Spleen (tissue), 11 donors: ENCODE results near the gene RAE1. TPM values are rescaled to one million over a fixed set of nuclear protein-coding genes. Genes with fewer than 3 reads are reported as not detected.

ENCODE experiments used
- DNase-seq: peaks from one replicate; pipeline ENCODE4 v3.0.0-alpha.2; 2020
- H3K27ac ChIP-seq, 8 donors: fragments of 200-600 bp; sonication (generic) in 7 of 8; 1 replicate in 4 of 8; 2 replicates in 4 of 8; pipeline versions ENCODE4 v1.5.0 to v1.8.0; 2016 to 2021; ENCODE audit warnings: inconsistent platforms in 4 of 8, mild to moderate bottlenecking in 4 of 8, moderate library complexity in 1 of 8
- H3K27me3 ChIP-seq, 7 donors: fragments of 200-600 bp; sonication (generic) in 6 of 7; replicated peaks in 1 of 7; 1 replicate in 4 of 7; 2 replicates in 3 of 7; pipeline versions ENCODE4 v1.5.0 to v1.8.0; 2016 to 2021; ENCODE audit warnings: inconsistent platforms in 3 of 7, mild to moderate bottlenecking in 1 of 7
- H3K36me3 ChIP-seq, 6 donors: fragments of 200-600 bp; sonication (generic) in 5 of 6; 1 replicate in 4 of 6; 2 replicates in 2 of 6; pipeline versions ENCODE4 v1.5.0 to v1.8.0; 2016 to 2021; ENCODE audit warnings: inconsistent platforms in 2 of 6
- H3K4me1 ChIP-seq, 6 donors: fragments of 200-600 bp; sonication (generic) in 5 of 6; 1 replicate in 3 of 6; 2 replicates in 3 of 6; pipeline versions ENCODE4 v1.5.0 to v1.8.0; 2016 to 2021; ENCODE audit warnings: inconsistent platforms in 3 of 6
- H3K4me3 ChIP-seq, 8 donors: fragments of 200-600 bp; sonication (generic) in 7 of 8; 1 replicate in 4 of 8; 2 replicates in 4 of 8; pipeline versions ENCODE4 v1.5.0 to v1.8.0; 2016 to 2021; ENCODE audit warnings: inconsistent platforms in 4 of 8, mild to moderate bottlenecking in 4 of 8, moderate library complexity in 2 of 8
- H3K9me3 ChIP-seq, 8 donors: fragments of 200-600 bp; sonication (generic) in 7 of 8; 1 replicate in 4 of 8; 2 replicates in 4 of 8; pipeline versions ENCODE4 v1.5.0 to v1.8.0; 2016 to 2021; ENCODE audit warnings: inconsistent platforms in 4 of 8
- POLR2A ChIP-seq, 3 donors: fragments of 450-650 bp; IDR thresholded peaks; one replicate each; pipeline ENCODE4 v1.5.1; 2017; ENCODE audit warnings: antibody characterized with exemption in 3 of 3, mild to moderate bottlenecking in 1 of 3
- POLR2AphosphoS5 ChIP-seq, 3 donors: sonication (generic); formaldehyde crosslinking; IDR thresholded peaks; one replicate each; pipeline ENCODE4 v1.5.1; 2017; ENCODE audit warnings: antibody characterized with exemption in 3 of 3
- WGBS, 5 donors: extraction: QIAGEN DNeasy Blood & Tissue Kit in 3 of 5; methylation state at CpG; one replicate each; pipeline versions ENCODE4 v1.1.5 to v1.1.7; 2013 to 2018; 5-methylcytosine and 5-hydroxymethylcytosine counted together
- intact Hi-C: fragments of 100-400 bp; cut with DNase I; formaldehyde crosslinking; loops from one replicate; pipeline ENCODE4 v1.15.0; 2023; ENCODE audit warnings: low total_unique reads
- polyA plus RNA-seq, 3 donors: library from polyadenylated mRNA; stranded (reverse); fragments of 200-250 nt; gene quantifications; one replicate each; pipeline ENCODE4 v1.2.1, GENCODE V29; 2013
- total RNA-seq, 7 donors: library from RNA; depleted of rRNA in 3 of 7; stranded (reverse); fragments of >200 nt in 3 of 7; fragmentation: NEBNext Ultra II Directional in 4 of 7; extraction: Animal tissue kit (Norgen Biotek cat#: 25700) in 4 of 7; gene quantifications; one replicate each; pipeline versions ENCODE4 v1.1.0 to v1.2.1, GENCODE V29; 2016 to 2021
- TF ChIP-seq, protein P1 (sequence below), 11 experiments: fragments of 200-600 bp in 7 of 11; fragments of 450-650 bp in 4 of 11; sonication (generic) in 4 of 11; IDR thresholded peaks in 8 of 11; conservative IDR thresholded peaks in 3 of 11; 1 replicate in 7 of 11; 2 replicates in 4 of 11; pipeline versions ENCODE4 v1.4.0 to v1.8.0; 2016 to 2021; ENCODE audit warnings: antibody characterized with exemption in 11 of 11, inconsistent platforms in 4 of 11, mild to moderate bottlenecking in 1 of 11
- donor health status: healthy with polysubstance abuse.
- donor health status: DM: no; HTN: no; CAD: no; lungs with moderate emphysema.
- donor health status: DM: no; HTN: no; CAD: no.
- donor health status: Bipolar disorder and iron deficiency.
- donor health status: healthy.
- donor health status: DM: no; HTN: no; CAD: no.
- donor health status: DM: yes; HTN: yes; CAD: no.

The RAE1 gene
- total and polyA plus RNA-seq, 10 donors, result 16.2 to 41.3 (median 23.1) TPM

DNA sequence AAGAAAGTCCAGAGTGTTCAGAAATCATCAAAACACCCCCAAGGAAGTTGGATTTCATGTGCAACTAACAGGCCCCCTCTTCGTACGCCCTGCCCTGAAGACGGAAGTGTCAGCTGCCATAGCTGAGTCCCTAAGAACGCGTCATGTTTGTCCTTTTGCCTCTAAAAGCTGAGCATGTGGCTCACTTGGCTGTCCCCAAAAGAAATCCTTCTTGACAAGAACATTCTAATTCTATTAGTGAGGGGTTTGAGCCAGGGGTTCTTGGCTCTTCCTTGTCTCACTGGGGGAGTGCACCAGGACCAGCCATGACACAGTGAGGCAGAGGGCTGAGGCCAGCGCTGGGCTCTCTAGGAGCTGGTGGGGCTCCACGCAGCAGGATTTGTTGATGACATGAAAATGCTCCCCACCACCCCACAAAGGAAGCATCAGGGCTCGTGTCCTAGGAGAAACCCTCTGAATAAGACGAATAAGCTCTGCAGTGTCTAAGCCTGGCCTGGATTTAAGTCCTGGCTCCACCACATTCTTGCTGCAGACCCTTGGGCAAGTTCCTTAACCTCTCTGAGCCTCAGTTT, 41.4 kb upstream of the RAE1 start:
- TF ChIP-seq POLR2A (IDR thresholded peaks at IDR 0.05) (no peak), POLR2AphosphoS5 (IDR thresholded peaks at IDR 0.05) (no peak)
- TF ChIP-seq, protein P1, sequence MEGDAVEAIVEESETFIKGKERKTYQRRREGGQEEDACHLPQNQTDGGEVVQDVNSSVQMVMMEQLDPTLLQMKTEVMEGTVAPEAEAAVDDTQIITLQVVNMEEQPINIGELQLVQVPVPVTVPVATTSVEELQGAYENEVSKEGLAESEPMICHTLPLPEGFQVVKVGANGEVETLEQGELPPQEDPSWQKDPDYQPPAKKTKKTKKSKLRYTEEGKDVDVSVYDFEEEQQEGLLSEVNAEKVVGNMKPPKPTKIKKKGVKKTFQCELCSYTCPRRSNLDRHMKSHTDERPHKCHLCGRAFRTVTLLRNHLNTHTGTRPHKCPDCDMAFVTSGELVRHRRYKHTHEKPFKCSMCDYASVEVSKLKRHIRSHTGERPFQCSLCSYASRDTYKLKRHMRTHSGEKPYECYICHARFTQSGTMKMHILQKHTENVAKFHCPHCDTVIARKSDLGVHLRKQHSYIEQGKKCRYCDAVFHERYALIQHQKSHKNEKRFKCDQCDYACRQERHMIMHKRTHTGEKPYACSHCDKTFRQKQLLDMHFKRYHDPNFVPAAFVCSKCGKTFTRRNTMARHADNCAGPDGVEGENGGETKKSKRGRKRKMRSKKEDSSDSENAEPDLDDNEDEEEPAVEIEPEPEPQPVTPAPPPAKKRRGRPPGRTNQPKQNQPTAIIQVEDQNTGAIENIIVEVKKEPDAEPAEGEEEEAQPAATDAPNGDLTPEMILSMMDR (IDR thresholded peaks at IDR 0.05 in 8 of 11, conservative IDR thresholded peaks at IDR 0.05 in 3 of 11), result no peak
- WGBS, 5 donors, result 63 to 81% (median 71%) methylated on average over 7 to 9 of the region's 9 CpGs
- no peak overlapping the region for H3K27ac ChIP-seq
- no peaks in the 10 kb centered on the region for H3K4me1 ChIP-seq
- H3K36me3 ChIP-seq, result no peaks in the 10 kb centered on the region
- H3K9me3 ChIP-seq, result no peaks in the 10 kb centered on the region
- peaks cover 0 to 62% (median 0%) of the 10 kb centered on the region in 7 donors for H3K27me3 ChIP-seq
- DNase-seq, result peak; percentile 40
- H3K4me3 ChIP-seq, result no peak overlapping the region
- intact Hi-C loops, result no loop called here

DNA sequence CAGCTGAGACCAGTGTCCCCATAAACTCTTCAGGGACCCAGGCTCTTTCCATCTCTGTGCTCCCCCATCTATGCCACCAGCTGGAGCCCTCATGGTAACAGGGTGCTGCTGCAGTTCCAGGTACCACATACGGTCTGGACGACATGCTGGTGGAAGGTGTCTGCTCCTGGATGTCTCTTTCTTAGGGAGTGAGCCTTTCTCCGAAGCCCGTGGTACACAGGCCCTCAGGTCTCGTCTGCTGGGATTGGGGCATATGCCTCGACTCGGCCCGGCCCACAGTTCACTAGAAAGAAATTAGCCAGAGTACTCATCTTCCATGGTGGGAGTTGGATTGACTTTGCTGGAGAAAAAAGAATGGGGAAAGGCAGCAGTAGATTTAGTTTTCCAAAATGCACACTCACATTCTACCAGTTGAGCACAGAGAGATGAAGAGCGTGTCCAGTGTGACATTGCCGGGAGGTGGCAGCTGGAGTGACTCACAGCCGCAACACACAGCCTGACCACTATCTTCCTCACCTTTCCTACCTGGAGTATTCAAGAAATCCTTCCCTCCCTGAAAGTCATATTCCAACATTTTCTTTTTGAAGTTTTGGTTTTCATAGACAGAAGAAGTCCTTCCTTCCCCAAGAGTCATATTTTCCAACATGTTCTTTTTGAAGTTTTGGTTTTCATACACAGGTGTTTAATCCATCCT, 40.1 kb upstream of the RAE1 start:
- H3K36me3 ChIP-seq, result no peaks in the 10 kb centered on the region
- no peaks in the 10 kb centered on the region for H3K9me3 ChIP-seq
- H3K27me3 ChIP-seq, result peaks cover 0 to 63% (median 0%) of the 10 kb centered on the region in 7 donors
- intact Hi-C loops, result no loop called here
- H3K4me1 ChIP-seq, result no peaks in the 10 kb centered on the region
- peak; percentile 39 for DNase-seq
- no peak overlapping the region for H3K4me3 ChIP-seq
- H3K27ac ChIP-seq, result no peak overlapping the region
- TF ChIP-seq POLR2A (IDR thresholded peaks at IDR 0.05) (no peak), POLR2AphosphoS5 (IDR thresholded peaks at IDR 0.05) (no peak)
- TF ChIP-seq, protein P1 (IDR thresholded peaks at IDR 0.05 in 8 of 11, conservative IDR thresholded peaks at IDR 0.05 in 3 of 11), result no peak
- 88 to 95% (median 92%) methylated on average over 11 of the region's 11 CpGs for WGBS, 5 donors

DNA sequence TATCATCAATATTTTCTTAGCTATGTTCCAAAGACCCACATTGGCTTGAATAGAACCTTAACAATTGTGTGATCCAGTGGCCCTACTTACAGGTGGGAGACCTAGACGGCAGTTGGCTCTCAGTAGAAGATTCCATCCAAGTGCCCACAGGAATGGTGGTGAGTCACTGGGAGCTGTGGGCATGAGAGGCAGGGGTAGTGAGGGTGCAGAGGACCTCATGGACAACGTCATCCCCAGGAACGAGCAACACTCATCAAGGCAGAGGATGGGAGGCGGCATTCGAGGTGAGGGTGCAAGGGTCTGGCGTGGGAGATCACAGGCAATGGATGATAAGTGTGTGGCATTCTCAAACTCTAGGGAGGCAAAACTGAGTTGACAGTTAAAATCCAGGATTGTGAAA, 38.9 kb upstream of the RAE1 start:
- Histone ChIP-seq H3K4me3 (no peak overlapping the region), H3K4me1 (no peaks in the 10 kb centered on the region), H3K27ac (no peak overlapping the region), H3K36me3 (no peaks in the 10 kb centered on the region), H3K9me3 (no peaks in the 10 kb centered on the region), H3K27me3 (peaks cover 0 to 55% (median 0%) of the 10 kb centered on the region in 7 donors)
- 84 to 94% (median 89%) methylated on average over 6 of the region's 6 CpGs for WGBS, 5 donors
- intact Hi-C loops, result no loop called here
- no peak for DNase-seq
- no peak for TF ChIP-seq POLR2A (IDR thresholded peaks at IDR 0.05)
- TF ChIP-seq, protein P1 (IDR thresholded peaks at IDR 0.05 in 8 of 11, conservative IDR thresholded peaks at IDR 0.05 in 3 of 11), result no peak
- TF ChIP-seq POLR2AphosphoS5 (IDR thresholded peaks at IDR 0.05), result no peak

DNA sequence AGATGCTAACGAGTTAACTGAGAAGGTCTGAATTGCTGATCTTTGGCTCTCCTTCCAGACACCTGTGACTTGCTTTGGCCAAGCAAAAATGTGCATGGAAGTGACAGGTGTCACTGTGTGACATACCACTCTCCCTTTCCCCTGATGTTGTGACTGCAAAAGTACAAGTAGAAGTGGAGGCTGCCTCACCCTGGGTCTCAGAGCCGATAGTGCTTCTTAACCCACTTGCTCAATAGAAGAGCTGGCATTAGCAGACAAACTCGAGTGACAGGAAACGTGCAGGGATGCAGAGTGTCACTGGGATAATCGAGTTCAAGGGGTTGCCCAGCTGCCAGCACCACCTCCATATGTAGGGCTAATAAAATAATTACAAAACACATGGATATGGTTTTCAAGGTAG, 37.8 kb upstream of the RAE1 start:
- Histone ChIP-seq H3K4me1 (no peaks in the 10 kb centered on the region), H3K27me3 (peaks cover 0 to 57% (median 0%) of the 10 kb centered on the region in 7 donors), H3K27ac (no peak overlapping the region), H3K36me3 (no peaks in the 10 kb centered on the region), H3K4me3 (no peak overlapping the region), H3K9me3 (no peaks in the 10 kb centered on the region)
- intact Hi-C loops, result no loop called here
- TF ChIP-seq POLR2AphosphoS5 (IDR thresholded peaks at IDR 0.05) (no peak), POLR2A (IDR thresholded peaks at IDR 0.05) (no peak)
- TF ChIP-seq, protein P1 (IDR thresholded peaks at IDR 0.05 in 8 of 11, conservative IDR thresholded peaks at IDR 0.05 in 3 of 11), result no peak
- WGBS, 5 donors, result 54 to 67% (median 56%) methylated on average over 5 of the region's 5 CpGs
- DNase-seq, result peak; percentile 27
